OCI-LY3 (cell line): ENCODE results near the gene TAGAP.

Source experiments
- H2AFZ ChIP-seq: fragments of 200-600, 300-600 bp; shearing (Covaris generic); 2 replicates; pipeline ENCODE4 v1.6.0; 2014; ENCODE audit warnings: antibody characterized with exemption, low read depth, low read length
- H3K27ac ChIP-seq: fragments of 200-600, 300-600 bp; sonication (generic); 2 replicates; pipeline ENCODE4 v1.5.1; 2014; ENCODE audit warnings: mild to moderate bottlenecking, low read length, moderate library complexity, mixed read lengths
- H3K27me3 ChIP-seq: fragments of 200-600, 300-600 bp; sonication (generic); 2 replicates; pipeline ENCODE4 v1.6.1; 2014; ENCODE audit warnings: low read depth, low read length, mixed read lengths
- H3K36me3 ChIP-seq: fragments of 200-600, 300-600 bp; sonication (generic); replicated peaks from 2 replicates; pipeline ENCODE3; 2014; ENCODE audit warnings: low read depth, low read length, mixed read lengths
- H3K4me1 ChIP-seq: fragments of 300-600, 200-600 bp; sonication (generic); 2 replicates; pipeline ENCODE4 v1.6.1; 2014; ENCODE audit warnings: low read length, mixed read lengths
- H3K4me2 ChIP-seq: fragments of 200-600, 300-600 bp; sonication (generic); 2 replicates; pipeline ENCODE4 v1.6.1; 2014; ENCODE audit warnings: low read length, mixed read lengths
- H3K4me3 ChIP-seq: fragments of 300-600, 200-600 bp; sonication (generic); 2 replicates; pipeline ENCODE4 v1.5.1; 2014; ENCODE audit warnings: antibody characterized with exemption, mild to moderate bottlenecking, low read length, moderate library complexity
- H3K79me2 ChIP-seq: fragments of 300-600, 200-600 bp; shearing (Covaris generic); 2 replicates; pipeline ENCODE4 v1.6.1; 2014; ENCODE audit warnings: mild to moderate bottlenecking, low read length, mixed read lengths
- H3K9ac ChIP-seq: fragments of 300-600, 200-600 bp; shearing (Covaris generic); 2 replicates; pipeline ENCODE4 v1.6.0; 2014; ENCODE audit warnings: mild to moderate bottlenecking, low read length, moderate library complexity
- H3K9me3 ChIP-seq: fragments of 200-600, 300-600 bp; shearing (Covaris generic); 2 replicates; pipeline ENCODE4 v1.6.1; 2014; ENCODE audit warnings: low read length, mixed read lengths; ENCODE audit not compliant: insufficient read depth
- H4K20me1 ChIP-seq: fragments of 200-600, 300-600 bp; sonication (generic); 2 replicates; pipeline ENCODE4 v1.6.1; 2016; ENCODE audit warnings: low read length, mixed read lengths; ENCODE audit not compliant: insufficient read depth
- CTCF ChIP-seq: fragments of 200-600, 300-600 bp; sonication (generic); IDR thresholded peaks from 2 replicates; pipeline ENCODE4 v1.5.1; 2014; ENCODE audit warnings: antibody characterized with exemption, low read length, low read depth
- EZH2phosphoT487 ChIP-seq: fragments of 200-600 bp; shearing (Covaris generic); IDR thresholded peaks from 2 replicates; pipeline ENCODE4 v1.6.1; 2018; ENCODE audit warnings: antibody characterized with exemption, mixed run types, low read depth

TAGAP gene

GRCh38 chr6:158987657-158988056 is 57.1 kb downstream of the TAGAP start:
- H3K4me1 ChIP-seq: no peaks in the 10 kb centered on the region
- H3K27me3 ChIP-seq: no peaks in the 10 kb centered on the region
- no peaks in the 10 kb centered on the region for H3K36me3 ChIP-seq
- no peak for TF ChIP-seq EZH2phosphoT487
- no peak for TF ChIP-seq CTCF
- H3K4me3 ChIP-seq: no peak overlapping the region
- no peak overlapping the region for H3K4me2 ChIP-seq
- no peaks in the 10 kb centered on the region for H4K20me1 ChIP-seq
- no peak overlapping the region for H2AFZ ChIP-seq
- H3K9ac ChIP-seq: no peak overlapping the region
- no peaks in the 10 kb centered on the region for H3K79me2 ChIP-seq
- no peaks in the 10 kb centered on the region for H3K9me3 ChIP-seq
- H3K27ac ChIP-seq: no peak overlapping the region
